Activated CD8-positive, alpha-beta memory T cell treated with anti-CD3 and anti-CD28 coated beads for 36 hours (primary cell): ENCODE data around the gene SMAD1. TPM values are rescaled to one million over a fixed set of nuclear protein-coding genes. Genes with fewer than 3 reads are reported as not detected.
"Not testable (repeated sequence)": the region's sequence is repeated elsewhere in the genome, so short reads cannot be mapped to it uniquely, and the experiment has no call there.

Experiments used
- CTCF ChIA-PET: fragments of 350-600 bp; sonication (Branson Sonifier 250); formaldehyde crosslinking; loops from one replicate; lab custom pipeline; 2021; ENCODE audit warnings: antibody characterized with exemption; lab: Charles Lee
- POLR2A ChIA-PET: fragments of 350-600 bp; sonication (Branson Sonifier 250); formaldehyde crosslinking; loops from one replicate; lab custom pipeline; 2021; ENCODE audit warnings: antibody characterized with exemption; lab: Charles Lee
- total RNA-seq, 2 experiments: library from RNA; stranded (reverse); gene quantifications; one replicate each; pipeline ENCODE4 v1.2.3, GENCODE V29; 2021

Gene SMAD1
- total RNA-seq, 2 experiments from 2014 or later, result 1.1 to 1.9 TPM

DNA sequence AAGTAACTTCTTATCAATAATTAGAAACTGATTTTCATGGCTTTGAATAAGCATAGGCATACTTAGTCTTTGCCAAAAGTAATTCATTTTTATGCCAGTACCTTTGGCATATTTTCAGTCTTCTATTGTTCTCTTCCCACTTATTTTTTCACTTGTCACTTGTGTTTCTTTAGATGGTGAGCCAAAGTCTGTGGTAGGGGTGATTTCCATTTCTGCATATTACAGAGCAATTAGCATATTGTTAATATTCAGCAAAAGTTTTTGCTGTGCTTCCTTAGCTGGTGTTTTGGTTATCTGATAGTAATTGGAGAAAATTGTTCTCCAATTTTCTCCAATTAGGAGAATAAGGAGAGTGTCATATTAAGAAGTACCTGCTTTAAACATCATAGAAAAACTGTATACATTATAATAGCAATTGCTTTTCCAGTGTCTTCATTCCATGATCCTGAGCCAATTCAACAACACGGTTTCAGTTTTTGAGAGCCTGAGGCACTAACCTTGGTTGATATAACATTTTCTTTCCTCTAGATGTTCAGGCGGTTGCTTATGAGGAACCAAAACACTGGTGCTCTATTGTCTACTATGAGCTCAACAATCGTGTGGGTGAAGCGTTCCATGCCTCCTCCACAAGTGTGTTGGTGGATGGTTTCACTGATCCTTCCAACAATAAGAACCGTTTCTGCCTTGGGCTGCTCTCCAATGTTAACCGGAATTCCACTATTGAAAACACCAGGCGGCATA, 64.7 kb downstream of the SMAD1 start:
- POLR2A ChIA-PET, result no interaction called here
- CTCF ChIA-PET, result interaction anchor here (1.2 kb wide), 1 partner anchor 11 kb away, joined by 4 read pairs; no protein-coding TSS in a partner anchor

DNA sequence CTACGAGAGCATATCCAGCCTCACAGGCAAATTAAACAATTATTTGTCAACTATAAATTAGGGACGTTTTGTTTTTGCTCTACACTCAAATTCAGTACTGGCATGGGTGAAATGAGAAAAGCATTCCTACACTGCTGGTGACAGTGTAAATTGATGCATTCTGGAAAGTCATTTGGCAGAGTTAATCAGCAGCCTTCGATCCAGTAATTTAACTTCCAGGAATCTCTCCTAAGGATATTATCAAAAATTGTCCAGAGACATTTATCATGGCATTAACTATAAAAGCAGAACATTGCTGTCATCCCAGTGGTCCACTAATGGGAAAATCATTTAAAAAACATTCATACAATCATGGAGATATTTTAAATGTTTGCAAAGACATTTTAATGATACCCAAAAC, 70.0 kb downstream of the SMAD1 start:
- ChIA-PET CTCF (no interaction called here), POLR2A (no interaction called here)

DNA sequence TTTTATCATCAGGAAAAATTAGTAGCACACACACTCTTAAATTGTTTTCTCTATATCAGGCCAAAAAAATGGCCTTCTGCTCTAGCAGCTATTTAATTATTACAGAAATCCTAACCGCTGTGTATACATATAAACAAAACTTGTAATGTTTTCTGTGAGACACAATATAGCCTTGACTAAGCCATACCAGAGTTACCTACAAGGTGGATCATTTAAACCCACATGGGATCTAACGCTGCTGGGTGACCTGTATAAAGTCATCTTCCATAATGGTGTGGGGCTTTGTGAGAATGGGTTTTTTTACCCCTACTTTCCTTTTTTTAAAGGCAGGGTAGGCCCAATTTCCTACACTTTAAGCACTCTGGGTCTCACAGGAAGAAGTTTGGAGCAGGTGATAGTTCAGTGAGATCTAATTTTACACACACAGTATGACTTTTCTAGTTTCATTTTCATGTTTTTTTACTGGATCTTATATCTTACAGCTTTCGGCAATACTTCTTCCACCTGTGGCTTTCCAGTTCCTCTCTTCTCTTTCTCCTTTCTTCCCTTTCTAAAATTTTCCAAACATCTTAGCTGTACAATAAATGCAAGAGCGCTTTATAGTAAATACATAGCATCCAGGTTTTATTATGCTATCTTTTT, 70.6 kb downstream of the SMAD1 start:
- CTCF ChIA-PET, result no interaction called here

DNA sequence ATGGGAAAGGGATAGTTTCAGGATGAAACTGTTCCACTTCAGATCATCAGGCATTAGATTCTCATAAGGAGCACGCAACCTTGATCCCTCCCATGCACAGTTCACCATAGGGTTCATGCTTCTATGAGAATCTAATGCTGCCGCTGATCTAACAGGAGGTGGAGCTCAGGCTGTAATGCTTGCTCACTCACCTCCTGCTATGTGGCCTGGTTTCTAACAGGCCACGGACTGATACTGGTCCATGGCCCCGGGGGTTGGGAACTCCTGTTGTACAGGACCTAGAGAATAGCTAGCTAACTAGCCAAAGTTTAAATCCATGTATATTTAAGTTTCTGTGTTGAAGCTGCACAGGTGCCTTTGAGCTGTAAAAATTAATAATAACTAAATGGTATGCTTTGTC, 71.7 kb downstream of the SMAD1 start:
- ChIA-PET POLR2A (interaction anchor here (0.6 kb wide), 1 partner anchor 66 kb away, joined by 7 read pairs; no protein-coding TSS in a partner anchor), CTCF (interaction anchor here (1.0 kb wide), 1 partner anchor 319 kb away, joined by 3 read pairs; no protein-coding TSS in a partner anchor)

More for the DNA sequence above, 70.6 kb downstream of the SMAD1 start:
- POLR2A ChIA-PET, result no interaction called here

DNA sequence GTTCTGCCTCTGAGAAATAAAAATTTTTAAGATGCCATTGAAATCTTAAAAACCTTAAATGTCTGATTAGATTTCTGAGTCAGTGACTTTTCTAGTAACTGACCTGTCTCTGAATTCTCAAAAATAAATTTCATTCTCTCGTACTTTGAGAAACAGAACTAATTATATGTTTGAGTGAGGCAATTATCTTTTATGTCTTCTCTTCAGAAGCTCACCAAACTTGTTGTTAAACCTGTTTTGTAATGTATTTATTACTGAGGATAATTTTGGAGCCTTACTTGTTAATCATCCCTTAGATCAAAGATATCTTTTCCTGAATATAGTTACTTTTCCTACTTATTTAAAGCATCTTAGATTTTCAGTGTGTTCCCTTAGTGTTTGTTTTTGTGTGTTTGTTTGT, 73.0 kb downstream of the SMAD1 start:
- CTCF ChIA-PET, result no interaction called here
- POLR2A ChIA-PET, result no interaction called here

DNA sequence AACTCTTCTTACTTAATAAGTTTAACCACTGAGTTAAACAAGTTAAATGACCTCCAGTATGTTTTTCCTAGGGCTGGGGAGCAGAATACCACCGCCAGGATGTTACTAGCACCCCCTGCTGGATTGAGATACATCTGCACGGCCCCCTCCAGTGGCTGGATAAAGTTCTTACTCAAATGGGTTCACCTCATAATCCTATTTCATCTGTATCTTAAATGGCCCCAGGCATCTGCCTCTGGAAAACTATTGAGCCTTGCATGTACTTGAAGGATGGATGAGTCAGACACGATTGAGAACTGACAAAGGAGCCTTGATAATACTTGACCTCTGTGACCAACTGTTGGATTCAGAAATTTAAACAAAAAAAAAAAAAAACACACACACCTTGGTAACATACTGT, 76.1 kb downstream of the SMAD1 start:
- ChIA-PET CTCF (interaction anchor here (0.6 to 1.1 kb wide), 3 partner anchors 11 to 349 kb away, joined by 3 to 4 read pairs (median 3); no protein-coding TSS in a partner anchor), POLR2A (no interaction called here)

DNA sequence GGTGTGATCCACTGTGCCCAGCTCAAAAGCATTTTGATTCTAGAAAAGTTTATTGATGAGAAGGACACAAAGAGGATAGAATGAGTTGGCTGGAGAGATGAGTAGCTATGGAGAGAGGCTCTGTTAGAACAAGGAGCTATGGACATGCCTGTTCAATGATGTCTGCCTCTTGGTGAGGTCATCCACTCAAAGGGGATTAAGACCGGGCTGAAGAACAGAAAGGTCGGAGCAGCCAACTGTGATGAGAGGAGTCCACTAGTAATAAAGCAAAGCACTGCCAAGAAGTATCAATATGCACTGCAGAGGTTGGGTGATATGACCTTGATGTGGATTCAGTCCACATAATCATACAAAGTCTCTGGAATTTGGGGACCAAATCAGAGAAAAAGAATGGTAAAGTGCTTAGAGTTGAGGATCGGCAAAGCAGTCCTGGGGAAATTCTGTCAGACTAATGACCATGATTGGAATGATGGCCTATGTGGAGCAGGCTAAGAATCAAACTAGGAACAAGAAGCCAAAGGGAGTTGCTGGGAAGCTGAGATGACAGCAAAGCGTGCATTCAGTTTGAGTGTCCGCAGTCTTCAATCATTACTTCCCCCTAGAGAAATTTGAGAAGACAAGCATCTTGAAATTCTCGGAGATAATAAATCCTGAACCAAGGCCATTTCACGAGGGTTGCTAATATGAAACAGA, 81.8 kb downstream of the SMAD1 start:
- ChIA-PET CTCF (no interaction called here), POLR2A (no interaction called here)

DNA sequence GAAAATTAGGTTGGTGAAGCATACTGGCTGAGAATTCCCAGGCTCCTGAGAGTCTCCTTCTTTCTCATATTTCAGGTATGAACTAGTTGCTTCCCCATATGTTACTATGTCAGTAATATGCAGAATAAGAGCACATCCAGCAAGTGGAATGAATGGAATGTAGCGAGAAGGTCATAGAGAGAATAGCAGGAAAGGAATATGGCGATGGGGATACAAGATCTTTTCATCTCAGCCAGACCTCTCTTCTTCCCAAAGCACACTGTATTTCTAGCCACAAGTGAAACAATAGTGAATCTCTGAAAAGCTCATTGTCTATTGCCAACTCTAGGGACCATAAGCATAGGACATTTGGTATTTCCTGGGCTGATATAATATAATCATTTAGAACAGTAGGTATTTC, 82.9 kb downstream of the SMAD1 start:
- POLR2A ChIA-PET, result no interaction called here
- CTCF ChIA-PET, result no interaction called here

DNA sequence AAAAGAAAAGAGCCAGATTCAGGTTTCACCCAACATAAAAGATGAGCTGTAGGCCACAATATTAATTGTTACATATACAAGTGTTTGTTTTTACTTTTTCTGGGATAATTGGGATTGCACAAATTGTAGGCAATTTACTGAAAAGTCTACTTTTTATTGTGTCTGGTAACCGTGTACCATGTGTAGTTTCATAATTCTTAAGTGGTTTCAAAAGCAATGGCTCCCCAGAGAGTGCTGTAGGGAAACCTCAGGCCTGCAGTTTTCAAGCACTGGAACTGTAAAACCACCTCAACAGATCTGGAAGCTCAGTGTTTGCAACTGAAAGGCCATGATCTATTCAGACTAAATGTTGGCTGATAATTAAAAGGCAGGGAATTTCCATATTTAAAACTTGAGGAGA, 83.7 kb downstream of the SMAD1 start:
- CTCF ChIA-PET, result no interaction called here
- POLR2A ChIA-PET, result no interaction called here

DNA sequence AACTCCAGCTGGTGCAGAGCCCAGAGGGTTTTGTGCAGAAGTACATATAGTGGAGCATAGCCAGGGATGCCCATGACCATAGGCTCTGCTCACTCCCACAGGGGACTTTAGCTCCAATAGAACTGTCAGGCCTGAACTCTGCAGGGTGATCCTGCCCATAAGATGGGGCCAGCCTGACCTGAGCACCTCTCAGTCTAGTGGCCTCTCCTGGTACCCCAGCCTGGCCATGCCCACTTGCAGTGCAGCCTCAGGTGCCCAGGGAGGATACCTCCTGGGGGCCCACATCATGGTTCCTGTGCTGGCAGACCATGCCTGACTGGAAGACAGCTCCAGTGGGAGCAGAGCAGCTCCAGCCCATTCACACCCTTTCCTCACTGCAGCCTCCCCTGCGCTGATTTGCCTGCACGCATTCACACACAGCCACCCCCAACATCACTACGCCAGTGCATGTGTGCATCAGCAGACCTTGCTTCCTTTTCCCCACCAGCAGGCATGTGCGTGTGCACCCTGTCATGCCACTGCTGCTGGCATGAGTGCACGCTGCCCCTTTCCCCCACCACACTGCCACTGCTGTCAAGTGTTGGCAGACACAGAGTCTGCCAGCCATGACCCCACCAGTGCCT, 84.5 kb downstream of the SMAD1 start:
- ChIA-PET CTCF (no interaction called here), POLR2A (no interaction called here)

DNA sequence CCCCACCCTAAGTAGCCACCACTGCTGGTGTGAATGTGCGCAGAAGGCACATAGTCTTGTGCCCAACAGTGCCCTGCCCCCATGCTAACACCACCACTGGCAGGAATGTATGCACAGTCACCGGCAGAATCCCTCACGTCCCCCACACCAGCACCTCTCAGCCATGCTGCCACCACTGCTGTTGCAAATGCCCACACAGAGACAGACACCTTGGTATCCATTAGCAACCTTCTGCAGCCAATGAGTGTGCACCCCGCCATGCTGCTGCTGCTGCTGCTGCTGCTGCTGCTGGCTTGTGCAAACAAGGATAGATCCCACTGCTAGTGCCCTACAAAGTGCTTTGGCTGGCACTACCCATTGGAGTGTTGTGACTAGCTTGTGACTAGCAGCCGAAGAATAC, 85.1 kb downstream of the SMAD1 start:
- CTCF ChIA-PET, result no interaction called here
- POLR2A ChIA-PET, result no interaction called here

DNA sequence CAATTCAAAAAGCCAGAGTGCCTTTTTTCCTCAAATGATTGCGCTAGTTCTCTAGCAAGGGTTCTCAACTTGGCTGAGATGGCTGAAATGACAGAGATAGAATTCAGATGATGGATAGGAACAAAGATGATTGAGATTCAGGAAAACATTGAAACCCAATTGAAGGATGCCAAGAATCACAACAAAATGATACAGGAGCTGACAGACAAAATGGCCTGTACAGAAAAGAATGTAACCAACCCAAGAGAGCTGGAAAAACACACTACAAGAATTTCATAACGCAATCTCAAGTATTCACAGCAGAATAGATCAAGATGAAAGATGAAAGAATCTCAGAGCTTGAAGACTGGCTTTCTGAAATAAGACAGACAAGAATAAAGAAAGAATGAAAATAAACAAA, 85.9 kb downstream of the SMAD1 start:
- CTCF ChIA-PET, result no interaction called here
- POLR2A ChIA-PET, result no interaction called here

DNA sequence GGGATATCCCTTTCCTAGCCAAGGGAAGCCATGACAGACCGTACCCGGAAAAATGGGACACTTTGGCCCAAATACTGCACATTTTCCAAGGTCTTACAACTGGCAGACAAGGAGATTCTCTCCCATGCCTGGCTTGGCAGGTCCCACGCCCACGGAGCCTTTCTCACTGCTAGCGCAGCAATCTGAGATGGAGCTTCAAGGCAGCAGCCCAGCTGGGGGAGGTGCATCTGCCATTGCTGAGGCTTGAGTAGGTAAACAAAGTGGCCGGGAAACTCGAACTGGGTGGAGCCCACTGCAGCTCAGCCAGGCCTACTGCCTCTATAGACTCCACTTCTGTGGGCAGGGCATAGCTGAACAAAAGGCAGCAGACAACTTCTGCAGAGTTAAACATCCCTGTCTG, 92.9 kb downstream of the SMAD1 start:
- CTCF ChIA-PET, POLR2A ChIA-PET: not testable (repeated sequence)

DNA sequence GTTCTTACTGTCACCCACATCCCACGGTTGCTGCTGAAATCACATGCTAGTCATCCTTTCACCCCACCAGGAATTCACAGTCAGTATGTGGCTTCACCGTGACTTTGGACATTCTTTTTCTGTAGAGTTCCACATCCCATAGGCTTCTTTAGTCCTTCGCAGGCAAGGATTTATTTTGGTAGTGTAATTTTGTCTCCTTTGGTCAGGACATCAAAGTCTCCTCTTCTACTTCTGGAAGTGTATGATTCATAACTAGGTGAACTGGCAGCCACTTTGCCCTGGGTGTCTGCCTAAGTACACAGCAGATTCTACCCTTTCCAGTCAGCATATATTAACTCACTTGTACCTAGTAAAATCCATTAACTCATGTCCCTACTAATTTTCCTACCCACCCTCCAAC, 99.3 kb downstream of the SMAD1 start:
- POLR2A ChIA-PET, result no interaction called here
- CTCF ChIA-PET, result no interaction called here

DNA sequence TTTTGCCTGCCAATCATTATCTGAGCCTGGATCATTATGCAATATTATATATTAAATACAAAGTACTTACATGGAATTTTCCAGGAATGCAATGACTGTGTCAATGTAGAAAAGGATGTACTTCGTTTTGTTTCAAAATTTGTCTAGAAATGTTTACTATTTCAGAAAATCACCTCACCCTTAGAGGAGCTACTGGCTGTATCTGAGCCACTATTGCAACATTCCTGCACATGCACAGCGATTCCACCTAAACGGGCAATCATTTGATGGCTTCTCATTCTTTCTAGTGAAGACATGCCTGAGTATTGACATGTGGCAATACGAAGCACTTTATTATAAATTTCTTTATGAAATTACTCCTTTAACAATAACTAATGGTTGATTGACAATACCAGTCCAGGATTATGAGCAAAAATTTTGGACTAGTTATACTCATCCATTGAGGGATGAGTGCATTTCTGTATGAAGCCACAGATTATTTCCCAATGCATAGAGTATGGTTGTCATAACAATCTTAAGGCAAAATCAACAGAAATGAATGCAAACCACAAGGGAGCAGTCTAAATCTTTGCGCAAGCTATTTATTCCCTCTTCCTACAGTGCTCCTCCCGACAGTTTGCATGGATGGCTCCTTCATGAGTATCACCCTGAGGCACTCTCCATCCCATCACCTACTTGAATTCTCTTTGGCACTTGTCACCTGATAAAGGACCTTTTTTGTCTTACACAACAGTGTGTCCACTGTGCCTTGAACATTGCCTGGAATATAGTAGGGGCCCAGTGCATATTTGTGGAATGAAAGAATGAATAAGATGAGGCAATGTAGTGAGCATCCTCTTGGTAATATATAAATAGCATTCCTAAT, 101.8 kb downstream of the SMAD1 start:
- ChIA-PET POLR2A (no interaction called here), CTCF (no interaction called here)

DNA sequence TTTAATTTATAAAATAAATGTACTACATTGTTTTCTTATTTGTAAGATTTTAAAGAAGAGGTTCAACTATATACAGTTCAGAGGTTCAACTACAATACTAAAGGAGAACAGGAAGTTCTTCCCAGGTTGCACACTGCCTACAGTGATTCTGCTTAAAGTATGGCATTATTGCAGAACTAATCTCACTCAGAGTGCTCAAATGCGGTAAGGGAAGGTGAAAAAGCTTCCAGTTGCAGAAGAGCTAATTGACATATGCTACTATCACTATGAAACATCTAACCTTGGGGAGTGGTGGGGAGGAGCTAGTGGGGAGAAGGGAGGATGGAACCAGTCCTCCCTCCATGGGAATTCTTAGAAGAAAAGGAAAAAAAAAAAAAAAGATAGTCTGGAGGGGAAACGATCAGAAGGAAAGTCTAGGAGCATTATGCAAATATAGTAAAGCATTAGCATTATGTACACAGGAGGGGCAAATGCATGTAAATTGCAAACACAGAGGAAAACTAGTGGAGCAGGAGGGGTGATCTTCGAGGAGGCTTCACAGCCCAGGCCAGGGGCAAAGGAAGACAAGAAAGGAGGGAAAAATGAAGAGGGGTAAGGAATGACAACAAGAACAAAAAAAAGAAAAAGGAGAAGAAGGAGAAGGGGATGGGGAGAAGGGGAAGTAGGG, 105.6 kb downstream of the SMAD1 start:
- POLR2A ChIA-PET, result no interaction called here

DNA sequence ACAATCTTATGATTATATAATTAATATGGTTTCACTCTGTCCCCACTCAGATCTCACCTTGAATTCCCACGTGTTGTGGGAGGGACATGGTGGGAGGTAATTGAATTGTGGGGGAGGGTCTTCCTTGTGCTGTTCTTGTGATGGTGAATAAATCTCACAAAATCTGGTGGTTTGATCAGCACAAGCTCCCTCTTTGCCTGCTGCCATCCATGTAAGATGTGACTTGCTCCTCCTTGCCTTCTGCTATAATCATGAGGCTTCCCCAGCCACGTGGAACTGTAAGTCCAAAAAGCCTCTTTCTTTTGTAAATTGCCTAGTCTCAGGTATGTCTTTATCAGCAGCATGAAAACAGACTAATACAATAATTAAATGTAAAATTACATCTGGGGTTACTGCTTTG, 107.7 kb downstream of the SMAD1 start:
- POLR2A ChIA-PET, CTCF ChIA-PET: not testable (repeated sequence)

More for the DNA sequence above, 105.6 kb downstream of the SMAD1 start:
- CTCF ChIA-PET, result no interaction called here

DNA sequence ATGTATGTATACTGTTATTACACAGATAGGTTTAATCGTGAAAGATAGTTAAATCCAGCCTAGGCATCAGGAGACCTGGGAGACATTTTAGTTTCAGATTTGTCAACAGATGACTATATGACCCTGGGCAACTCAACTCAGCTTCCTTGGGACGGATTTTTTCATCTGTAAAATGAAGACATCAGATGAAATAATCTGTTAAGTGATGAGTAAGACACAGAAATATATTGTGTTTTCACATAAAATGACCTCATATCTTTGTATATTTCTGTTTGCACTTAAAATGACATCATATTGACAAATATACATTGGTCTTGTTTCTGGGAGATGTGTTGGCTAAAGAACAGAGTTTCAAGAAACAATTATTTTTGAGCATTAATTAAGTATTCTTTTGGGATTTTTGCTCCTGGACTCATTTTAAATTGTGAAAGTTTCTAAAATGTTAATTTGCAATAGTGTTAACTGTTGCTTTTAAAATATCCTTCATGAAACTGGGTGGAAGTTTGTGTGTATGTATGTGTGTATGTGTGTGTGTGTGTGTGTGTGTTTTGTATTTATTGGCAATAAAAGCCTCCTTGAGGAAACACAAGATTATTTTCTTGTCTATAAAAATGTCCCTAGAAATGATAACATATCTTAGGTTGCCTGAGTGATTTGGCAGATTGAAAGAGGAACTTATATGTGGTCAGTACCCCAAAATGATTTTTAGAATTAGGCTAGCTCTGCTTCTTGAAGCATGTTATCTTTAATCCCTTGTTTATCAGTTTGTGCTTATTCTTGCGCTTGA, 108.5 kb downstream of the SMAD1 start:
- ChIA-PET CTCF (no interaction called here), POLR2A (no interaction called here)
